H9 (cell line): ENCODE data around the gene ITSN1. TPM values are rescaled to one million over a fixed set of nuclear protein-coding genes. Genes with fewer than 3 reads are reported as not detected.
A peak's percentile ranks its signal among the peaks of the same experiment; 100 is the strongest.

Source experiments
- DNase-seq: peaks from one replicate; pipeline ENCODE4 v3.0.0-alpha.2; 2017
- H2AFZ ChIP-seq: one replicate; pipeline ENCODE4 v1.6.1; 2013; ENCODE audit warnings: mild to moderate bottlenecking, low read length, control low read depth, moderate library complexity
- H2AK5ac ChIP-seq: 2 replicates; pipeline ENCODE4 v1.6.1; 2013; ENCODE audit warnings: low read length, control low read depth, mixed read lengths; ENCODE audit not compliant: insufficient read length
- H2BK120ac ChIP-seq: one replicate; pipeline ENCODE4 v1.6.1; 2013; ENCODE audit warnings: low read depth, mild to moderate bottlenecking, low read length, control low read depth, inconsistent platforms; ENCODE audit not compliant: poor library complexity, severe bottlenecking
- H2BK12ac ChIP-seq: 2 replicates; pipeline ENCODE4 v1.6.1; 2013; ENCODE audit warnings: low read length, control low read depth, mixed read lengths, low read depth; ENCODE audit not compliant: insufficient read length
- H2BK15ac ChIP-seq: 2 replicates; pipeline ENCODE4 v1.6.1; 2013; ENCODE audit warnings: low read depth, low read length, control low read depth
- H2BK20ac ChIP-seq: one replicate; pipeline ENCODE4 v1.6.1; 2013; ENCODE audit warnings: low read depth, mild to moderate bottlenecking, low read length, control low read depth, inconsistent platforms; ENCODE audit not compliant: poor library complexity, severe bottlenecking
- H2BK5ac ChIP-seq: 2 replicates; pipeline ENCODE4 v1.6.1; 2013; ENCODE audit warnings: low read length, control low read depth, mixed read lengths; ENCODE audit not compliant: insufficient read length
- H3K14ac ChIP-seq: 2 replicates; pipeline ENCODE4 v1.6.1; 2013; ENCODE audit warnings: low read length, control low read depth; ENCODE audit not compliant: insufficient read depth
- H3K18ac ChIP-seq: 2 replicates; pipeline ENCODE4 v1.6.1; 2013; ENCODE audit warnings: low read depth, mild to moderate bottlenecking, mixed read lengths, low read length, control low read depth; ENCODE audit not compliant: insufficient read length
- H3K23ac ChIP-seq: 2 replicates; pipeline ENCODE4 v1.6.1; 2013; ENCODE audit warnings: low read length, control low read depth, mixed read lengths, low read depth; ENCODE audit not compliant: insufficient read length
- H3K23me2 ChIP-seq: 2 replicates; pipeline ENCODE4 v1.6.1; 2013; ENCODE audit warnings: low read depth, mild to moderate bottlenecking, mixed read lengths, low read length, control low read depth; ENCODE audit not compliant: insufficient read length, poor library complexity, severe bottlenecking
- H3K27ac ChIP-seq: 2 replicates; pipeline ENCODE4 v1.5.1; 2013; ENCODE audit warnings: low read length, control low read depth, mixed read lengths, low read depth; ENCODE audit not compliant: insufficient read length
- H3K27me3 ChIP-seq: 2 replicates; pipeline ENCODE4 v1.6.1; 2013; ENCODE audit warnings: low read length, control low read depth, inconsistent platforms; ENCODE audit not compliant: insufficient read depth
- H3K4ac ChIP-seq: 2 replicates; pipeline ENCODE4 v1.6.1; 2013; ENCODE audit warnings: low read depth, mild to moderate bottlenecking, control low read depth, inconsistent platforms, low read length, moderate library complexity
- H3K4me1 ChIP-seq: 2 replicates; pipeline ENCODE4 v1.6.1; 2013; ENCODE audit warnings: low read length, control low read depth, inconsistent platforms; ENCODE audit not compliant: insufficient read depth
- H3K4me2 ChIP-seq: 2 replicates; pipeline ENCODE4 v1.6.1; 2013; ENCODE audit warnings: low read length, control low read depth, mixed read lengths; ENCODE audit not compliant: insufficient read length, insufficient read depth
- H3K56ac ChIP-seq: 2 replicates; pipeline ENCODE4 v1.6.1; 2013; ENCODE audit warnings: low read depth, mild to moderate bottlenecking, mixed read lengths, low read length, control low read depth; ENCODE audit not compliant: insufficient read length
- H3K79me1 ChIP-seq: 2 replicates; pipeline ENCODE4 v1.6.1; 2013; ENCODE audit warnings: low read depth, mild to moderate bottlenecking, moderate library complexity, low read length, control low read depth, inconsistent platforms; ENCODE audit not compliant: insufficient read depth, poor library complexity, severe bottlenecking
- H3K79me2 ChIP-seq: 2 replicates; pipeline ENCODE4 v1.6.1; 2013; ENCODE audit warnings: low read length, control low read depth, inconsistent platforms; ENCODE audit not compliant: insufficient read depth
- H3K9ac ChIP-seq: 2 replicates; pipeline ENCODE4 v1.6.1; 2013; ENCODE audit warnings: low read length, control low read depth, mixed read lengths; ENCODE audit not compliant: insufficient read length; ENCODE audit errors: extremely low read depth
- H3K9me3 ChIP-seq: one replicate; pipeline ENCODE4 v1.6.1; 2013; ENCODE audit warnings: low read depth, low read length, inconsistent platforms; ENCODE audit not compliant: control insufficient read depth
- H3T11ph ChIP-seq: one replicate; pipeline ENCODE4 v1.6.1; 2013; ENCODE audit warnings: mild to moderate bottlenecking, low read length, control low read depth, inconsistent platforms
- H4K20me1 ChIP-seq: one replicate; pipeline ENCODE4 v1.6.1; 2013; ENCODE audit not compliant: control insufficient read depth, insufficient read length, insufficient read depth
- H4K5ac ChIP-seq: 2 replicates; pipeline ENCODE4 v1.6.1; 2013; ENCODE audit warnings: low read depth, mild to moderate bottlenecking, mixed read lengths, low read length, control low read depth; ENCODE audit not compliant: insufficient read length
- H4K8ac ChIP-seq: replicated peaks from 2 replicates; pipeline ENCODE4 v1.6.1; 2013; ENCODE audit warnings: low read length, control low read depth, mixed read lengths, low read depth; ENCODE audit not compliant: insufficient read length
- H4K91ac ChIP-seq: 2 replicates; pipeline ENCODE4 v1.6.1; 2013; ENCODE audit warnings: low read depth, mild to moderate bottlenecking, moderate library complexity, mixed read lengths, low read length, control low read depth; ENCODE audit not compliant: insufficient read length
- H3K27ac Mint-ChIP-seq, 3 experiments: 2 replicates in 2 of 3; 3 replicates in 1 of 3; pipeline ENCODE4 v1.8.0; 2020 to 2021; ENCODE audit warnings: mixed read lengths in 3 of 3, mild to moderate bottlenecking in 1 of 3, moderate library complexity in 1 of 3
- H3K27me3 Mint-ChIP-seq: 2 replicates; pipeline ENCODE4 v1.8.0; 2021; ENCODE audit warnings: low read depth, mild to moderate bottlenecking, moderate library complexity, mixed read lengths
- H3K36me3 Mint-ChIP-seq, 3 experiments: 2 replicates in 2 of 3; 3 replicates in 1 of 3; pipeline ENCODE4 v1.8.0; 2020 to 2021; ENCODE audit warnings: low read depth in 3 of 3, mixed read lengths in 3 of 3; ENCODE audit not compliant: insufficient read depth in 1 of 3
- H3K4me1 Mint-ChIP-seq, 2 experiments: 2 replicates each; pipeline ENCODE4 v1.8.0; 2020; ENCODE audit warnings: mixed read lengths in 2 of 2
- H3K4me3 Mint-ChIP-seq, 2 experiments: 2 replicates in 1 of 2; 3 replicates in 1 of 2; pipeline ENCODE4 v1.8.0; 2020 to 2021; ENCODE audit warnings: mild to moderate bottlenecking in 2 of 2, mixed read lengths in 2 of 2, moderate library complexity in 1 of 2
- H3K9me3 Mint-ChIP-seq, 2 experiments: 2 replicates in 1 of 2; 3 replicates in 1 of 2; pipeline ENCODE4 v1.8.0; 2020; ENCODE audit warnings: mild to moderate bottlenecking in 2 of 2, mixed read lengths in 2 of 2, moderate library complexity in 1 of 2
- CTCF ChIP-seq: fragments of 200-600 bp; sonication (generic); conservative IDR thresholded peaks from 3 replicates; pipeline ENCODE4 v1.8.0; 2021; ENCODE audit warnings: antibody characterized with exemption, mild to moderate bottlenecking
- WGBS: extraction: QIAGEN DNeasy Blood & Tissue Kit; methylation state at CpG from one replicate; pipeline ENCODE4 v1.1.7; 2013; ENCODE audit warnings: missing lambda C conversion rate, low lambda C conversion rate, mixed read lengths; ENCODE audit not compliant: insufficient read length; ENCODE audit errors: extremely low coverage; 5-methylcytosine and 5-hydroxymethylcytosine counted together
- total RNA-seq: library from RNA; stranded (reverse); gene quantifications from 2 replicates; pipeline ENCODE4 v1.2.1, GENCODE V29; 2021

The ITSN1 gene
- total RNA-seq, 1 experiment from 2014 or later = 94.2 TPM

DNA sequence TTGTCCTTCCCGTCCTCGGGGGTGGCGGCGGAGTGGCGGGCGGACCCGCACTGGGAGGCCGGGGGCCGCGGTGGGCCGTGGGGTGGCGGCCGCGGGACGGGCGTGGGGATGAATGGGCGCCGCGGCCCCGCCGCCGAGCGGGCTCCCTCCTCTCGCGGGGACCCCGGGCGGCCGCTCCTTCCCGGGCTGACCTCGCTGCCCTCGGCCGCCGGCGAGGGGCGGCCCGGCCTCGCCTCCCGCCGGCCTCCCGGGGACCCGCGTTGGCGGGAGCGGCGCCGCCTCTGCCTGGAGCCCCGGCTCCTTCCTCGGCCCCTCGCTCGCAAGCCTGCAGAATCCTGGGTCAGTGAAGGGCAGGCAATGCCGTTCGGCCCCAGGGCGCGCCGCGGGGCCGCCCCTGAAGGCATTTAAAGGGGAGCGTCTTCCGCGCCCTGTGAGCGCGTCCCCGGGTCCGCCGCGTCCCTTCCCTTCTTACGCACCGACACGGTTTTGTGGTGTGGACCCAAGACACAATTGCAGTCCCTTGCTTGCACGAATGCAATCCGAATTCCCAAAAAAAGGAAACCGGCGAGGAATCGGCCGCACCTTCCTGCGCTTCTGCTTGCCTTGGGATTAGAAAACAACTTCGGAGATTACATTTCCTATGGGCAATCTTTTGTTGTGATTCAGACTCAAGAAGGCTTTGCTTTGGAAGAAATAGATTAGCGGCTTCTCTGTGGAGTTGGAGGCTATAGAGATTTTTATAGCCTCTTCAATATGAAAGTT lies 776 bp downstream of the ITSN1 start:
- peak overlapping the region; percentile 94 to 97 for H3K4me3 Mint-ChIP-seq
- H2BK20ac ChIP-seq = no peak overlapping the region

More for the DNA sequence above, 776 bp downstream of the ITSN1 start:
- Histone ChIP-seq H3K56ac (no peak overlapping the region), H3K79me1 (peaks cover 2% of the 10 kb centered on the region), H3K18ac (peak overlapping the region; percentile 50), H4K20me1 (no peaks in the 10 kb centered on the region), H4K5ac (no peak overlapping the region), H2BK120ac (no peak overlapping the region), H2BK5ac (no peak overlapping the region), H3K27ac (no peak overlapping the region), H3K14ac (peak overlapping the region; percentile 89), H2AK5ac (no peak overlapping the region), H3K27me3 (no peaks in the 10 kb centered on the region), H3K4me1 (0 out of 2 replicates have a peak, but pooled peaks cover 4% of the 10 kb centered on the region), H4K91ac (no peak overlapping the region), H3K23me2 (peaks cover 11% of the 10 kb centered on the region), H3K4ac (no peak overlapping the region), H3K23ac (no peak overlapping the region), H3K79me2 (peaks cover 35% of the 10 kb centered on the region; the same call in 1 of the 2 replicates), H2BK15ac (no peak overlapping the region), H3K9me3 (no peaks in the 10 kb centered on the region), H2AFZ (no peak overlapping the region), H3K9ac (peak overlapping the region; percentile 90), H2BK12ac (no peak overlapping the region), H3T11ph (no peak overlapping the region), H4K8ac (no peak overlapping the region), H3K4me2 (peak overlapping the region; percentile 95)
- Mint-ChIP-seq H3K36me3 (no peaks in the 10 kb centered on the region; a peak in 1 of 7 replicates), H3K9me3 (no peaks in the 10 kb centered on the region), H3K27me3 (no peaks in the 10 kb centered on the region), H3K4me1 (peaks cover 26 to 31% of the 10 kb centered on the region in 2 experiments), H3K27ac (peak overlapping the region; percentile 58 to 94 (median 93); a peak in 4 of 7 replicates)
- no CpG with 5 or more reads among the region's 78 CpGs for WGBS
- no peak for TF ChIP-seq CTCF
- peak; percentile 42 for DNase-seq
